Measurements from ENCODE around the gene STK39.

STK39 gene

DNA sequence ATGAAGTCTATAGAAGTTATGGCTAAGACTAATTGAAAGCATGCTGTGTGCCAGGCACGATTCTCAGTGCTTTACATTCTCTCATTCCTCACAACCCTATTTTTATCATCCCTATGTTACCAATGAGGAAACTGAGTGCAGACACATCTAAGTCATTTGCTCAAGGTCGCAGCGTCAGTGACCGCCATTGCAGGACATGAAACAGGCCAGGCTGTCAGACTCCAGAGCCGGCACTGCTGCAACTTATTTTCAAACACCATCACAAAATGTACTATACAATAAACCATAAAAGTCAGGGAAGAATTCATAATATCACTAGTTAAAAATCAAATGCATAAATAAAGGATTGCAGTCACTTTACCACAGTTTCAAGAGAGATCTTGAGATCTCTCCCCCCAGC lies 5.6 kb downstream of the STK39 start:
- no peak for DNase-seq

DNA sequence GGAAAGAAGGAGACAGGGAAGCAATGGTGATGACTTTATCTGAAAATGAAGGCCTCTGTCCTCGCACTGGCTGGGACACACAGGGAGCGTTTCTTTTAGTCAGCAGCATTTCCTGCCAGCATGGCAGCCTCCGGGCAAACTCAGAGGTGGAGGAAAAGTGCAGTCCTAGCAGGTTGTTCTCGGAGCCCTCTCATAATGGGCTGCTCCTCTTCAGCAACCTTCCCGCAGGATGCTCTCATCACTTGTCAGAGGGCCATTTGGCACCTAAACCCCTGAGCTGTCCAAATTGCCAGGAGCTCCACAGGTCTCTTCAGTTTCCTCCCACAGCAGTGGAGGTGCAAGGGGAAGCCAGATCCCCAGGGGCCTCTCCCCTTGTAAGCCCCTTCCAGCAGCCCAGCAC lies 6.2 kb downstream of the STK39 start:
- DNase-seq = no peak

DNA sequence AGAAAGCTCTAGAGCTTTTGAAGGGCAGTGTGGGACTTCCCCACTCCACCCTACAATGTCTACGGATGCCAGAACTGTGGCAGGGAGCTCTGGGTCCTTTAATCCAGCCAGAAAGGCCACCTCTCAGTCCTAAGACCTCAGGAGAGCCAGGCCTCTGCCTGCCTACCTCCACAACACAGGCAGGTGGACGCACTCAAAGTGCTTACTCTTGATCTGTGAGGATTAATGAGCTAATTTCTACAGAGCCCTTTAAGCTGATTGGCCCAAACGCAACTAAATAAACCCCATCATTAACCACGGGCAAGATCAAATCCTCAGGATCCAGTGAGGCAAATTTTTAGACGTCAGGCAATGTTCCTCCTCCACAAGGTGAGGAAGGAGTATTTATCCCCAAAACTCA lies 8.1 kb downstream of the STK39 start:
- DNase-seq = peak; percentile 55

DNA sequence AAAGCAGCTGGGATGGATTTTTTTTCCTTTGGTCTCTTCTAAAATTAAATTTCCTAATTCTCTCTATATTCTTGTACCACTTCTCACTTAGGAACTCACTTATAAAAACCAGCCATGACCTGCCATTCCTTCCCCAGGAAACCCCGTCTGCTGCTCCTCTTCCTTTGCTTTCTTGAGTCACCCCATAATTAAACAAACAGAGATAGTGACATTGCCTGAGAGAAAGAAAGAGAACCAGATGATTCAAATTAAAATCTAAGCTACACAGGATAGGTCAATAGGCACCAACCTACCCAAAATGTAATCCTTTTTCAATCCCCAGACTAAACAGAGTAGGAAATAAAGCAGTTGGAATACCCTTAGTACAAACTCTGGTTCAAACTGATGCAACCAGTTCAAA lies 9.7 kb downstream of the STK39 start:
- DNase-seq = no peak

DNA sequence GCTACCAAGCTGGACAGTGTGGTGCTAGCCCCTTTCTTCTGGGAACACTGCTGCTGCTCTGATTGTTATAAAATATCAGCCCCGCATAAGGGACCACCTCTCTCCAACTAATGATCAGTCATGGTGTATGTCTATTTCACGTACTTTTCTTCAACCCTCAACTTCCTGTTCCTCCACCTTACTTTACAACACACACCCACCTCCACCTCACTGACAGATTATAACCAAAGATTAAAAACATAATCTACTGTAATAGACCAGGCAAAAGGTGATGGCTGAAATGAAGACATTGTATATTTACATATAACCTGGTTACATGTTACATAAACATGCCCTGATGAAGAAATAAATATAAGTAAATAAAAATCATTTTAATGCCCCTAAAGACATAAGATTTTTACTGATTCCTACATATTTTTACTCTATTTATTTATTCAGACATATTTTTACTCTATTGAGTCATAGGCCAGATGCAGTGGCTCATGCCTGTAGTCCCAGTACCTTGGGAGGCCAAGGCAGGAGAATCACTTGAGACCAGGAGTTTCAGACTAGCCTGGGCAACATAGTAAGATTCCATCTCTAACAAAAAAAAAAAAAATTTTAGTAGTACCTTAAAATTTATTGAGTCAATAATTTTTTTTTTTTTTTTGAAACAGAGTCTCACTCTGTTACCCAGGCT lies 12.8 kb downstream of the STK39 start:
- DNase-seq = no peak

DNA sequence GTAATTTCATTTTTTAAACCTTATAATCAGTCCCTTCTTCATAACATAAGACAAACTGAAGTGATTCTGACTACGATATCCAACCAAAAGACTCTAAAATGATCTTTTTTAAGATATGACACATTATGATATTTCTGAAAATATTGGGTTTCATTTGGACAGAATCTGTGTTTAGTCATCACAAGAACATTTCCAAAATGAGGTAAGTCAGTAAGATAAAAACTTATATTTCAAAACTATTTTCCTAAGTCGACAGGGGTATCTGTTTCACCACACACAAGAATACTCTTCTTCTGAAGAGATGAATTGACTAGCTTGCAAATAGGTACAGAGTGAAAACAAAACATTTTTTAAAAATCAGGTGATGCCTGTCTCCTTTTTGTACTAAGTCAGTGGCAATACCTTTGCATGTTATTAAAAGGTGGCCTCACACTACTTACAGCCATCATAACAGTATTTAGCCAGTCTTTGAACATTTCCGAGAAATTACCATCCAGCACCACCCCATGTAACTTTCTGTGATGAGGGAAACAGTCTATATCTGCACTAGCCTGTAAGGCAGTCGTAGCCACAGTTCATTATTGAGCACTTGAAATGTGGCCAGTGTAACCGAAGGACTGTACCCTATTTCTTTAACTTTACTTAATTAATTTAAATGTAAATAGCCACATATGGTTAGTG lies 13.5 kb downstream of the STK39 start:
- no peak for DNase-seq

DNA sequence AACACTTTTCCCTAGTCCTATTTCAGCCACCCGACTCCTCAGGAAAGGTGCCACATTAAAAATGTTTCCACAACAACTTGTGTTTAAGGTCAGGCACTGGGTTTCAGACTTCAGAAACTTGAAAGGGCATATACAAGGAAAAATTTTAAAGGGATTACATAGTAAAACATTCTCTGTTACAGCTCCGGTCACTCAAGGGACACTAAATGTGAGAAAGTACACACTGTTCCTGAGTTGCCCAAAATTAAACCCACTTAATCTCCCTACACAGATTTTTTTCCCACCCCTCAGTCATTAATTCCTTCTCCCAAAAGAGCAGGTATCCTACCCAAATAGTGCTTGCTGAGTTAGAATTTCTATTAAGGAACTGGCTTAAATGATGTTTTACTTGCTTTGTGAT lies 14.2 kb downstream of the STK39 start:
- DNase-seq = no peak

DNA sequence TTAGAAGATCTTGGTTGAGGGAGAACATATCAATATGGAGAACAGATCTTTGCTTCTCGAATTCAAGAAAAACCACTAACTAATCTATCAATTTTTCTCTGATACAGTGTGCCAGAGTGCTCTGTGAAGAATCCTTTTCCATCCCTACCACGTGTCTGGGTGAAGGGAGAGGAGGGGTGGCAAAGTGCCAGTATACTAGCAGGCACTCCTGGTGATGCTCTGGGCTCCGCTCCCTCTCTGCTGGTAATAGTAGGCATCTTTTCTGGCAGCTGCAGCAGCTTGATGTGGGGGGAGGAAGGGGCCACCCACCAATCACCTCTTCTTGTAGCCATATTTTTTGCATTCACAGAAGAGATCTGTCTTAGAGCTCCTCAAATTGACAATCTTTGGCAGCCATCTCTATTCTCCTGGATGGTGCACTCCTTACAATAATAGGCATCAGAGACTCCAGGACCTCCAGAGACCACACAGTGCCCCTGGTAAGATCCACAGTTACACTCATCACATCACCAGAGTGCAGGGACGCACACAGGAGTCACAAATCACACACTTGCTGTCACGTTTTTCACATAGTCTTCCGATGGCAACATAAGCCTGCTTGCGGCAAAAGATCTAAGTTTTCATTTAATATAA lies 15.7 kb downstream of the STK39 start:
- DNase-seq = no peak

DNA sequence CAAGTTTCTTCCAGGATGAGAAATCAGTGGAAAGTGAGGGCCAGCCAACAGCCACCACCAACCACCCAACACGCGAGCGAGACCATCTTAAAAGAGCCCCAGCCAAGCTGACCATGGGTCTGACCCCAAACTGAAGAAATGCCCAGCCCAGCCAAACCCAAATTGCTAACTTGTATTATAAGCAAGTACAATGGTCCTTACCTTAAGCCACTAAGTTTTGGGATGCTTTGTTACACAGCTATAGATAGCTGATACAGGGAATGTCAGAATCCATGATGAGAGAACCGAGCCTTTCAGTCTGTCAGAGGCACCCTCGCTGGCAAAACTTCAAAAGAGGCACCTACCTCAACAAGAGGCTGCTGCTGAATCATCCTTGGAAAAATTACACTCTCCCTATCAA lies 17.0 kb downstream of the STK39 start:
- no peak for DNase-seq

DNA sequence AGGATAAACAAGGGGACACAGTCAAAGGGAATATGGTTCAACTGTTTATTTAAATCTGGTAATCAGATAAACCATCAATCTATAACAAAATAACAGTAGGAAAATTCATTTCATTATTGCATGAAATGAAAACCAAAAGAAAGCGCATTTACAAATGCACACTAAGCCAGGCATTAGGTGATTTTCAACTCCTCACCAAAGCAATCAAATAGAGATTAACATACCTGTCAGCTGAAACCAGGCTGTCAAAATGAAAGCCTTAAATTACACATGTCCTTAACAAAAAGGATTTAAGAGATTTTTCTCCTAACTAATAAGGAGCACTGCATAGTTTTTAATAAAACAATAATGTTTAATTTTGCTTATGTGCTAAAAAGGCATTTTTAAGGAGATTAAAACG lies 23.0 kb downstream of the STK39 start:
- DNase-seq = no peak

DNA sequence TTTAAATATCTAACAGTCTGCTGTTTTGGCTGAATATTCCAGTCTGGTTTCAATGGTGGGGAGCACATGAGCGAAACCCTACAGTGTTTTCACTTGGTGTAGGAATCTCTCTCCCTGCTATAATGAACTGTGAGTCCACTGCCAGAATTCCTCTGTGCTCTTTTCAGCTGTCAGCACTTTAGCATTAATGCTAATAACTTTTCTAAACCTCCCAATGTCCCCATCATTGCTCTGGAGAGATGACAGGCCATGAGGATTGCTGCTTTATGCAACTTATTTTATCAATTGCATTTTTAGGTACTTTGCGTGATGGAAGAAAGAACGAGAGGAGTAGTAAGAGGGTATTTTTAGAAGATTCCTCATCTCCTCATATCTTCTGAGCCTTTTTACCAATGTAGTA lies 25.3 kb downstream of the STK39 start:
- no peak for DNase-seq

DNA sequence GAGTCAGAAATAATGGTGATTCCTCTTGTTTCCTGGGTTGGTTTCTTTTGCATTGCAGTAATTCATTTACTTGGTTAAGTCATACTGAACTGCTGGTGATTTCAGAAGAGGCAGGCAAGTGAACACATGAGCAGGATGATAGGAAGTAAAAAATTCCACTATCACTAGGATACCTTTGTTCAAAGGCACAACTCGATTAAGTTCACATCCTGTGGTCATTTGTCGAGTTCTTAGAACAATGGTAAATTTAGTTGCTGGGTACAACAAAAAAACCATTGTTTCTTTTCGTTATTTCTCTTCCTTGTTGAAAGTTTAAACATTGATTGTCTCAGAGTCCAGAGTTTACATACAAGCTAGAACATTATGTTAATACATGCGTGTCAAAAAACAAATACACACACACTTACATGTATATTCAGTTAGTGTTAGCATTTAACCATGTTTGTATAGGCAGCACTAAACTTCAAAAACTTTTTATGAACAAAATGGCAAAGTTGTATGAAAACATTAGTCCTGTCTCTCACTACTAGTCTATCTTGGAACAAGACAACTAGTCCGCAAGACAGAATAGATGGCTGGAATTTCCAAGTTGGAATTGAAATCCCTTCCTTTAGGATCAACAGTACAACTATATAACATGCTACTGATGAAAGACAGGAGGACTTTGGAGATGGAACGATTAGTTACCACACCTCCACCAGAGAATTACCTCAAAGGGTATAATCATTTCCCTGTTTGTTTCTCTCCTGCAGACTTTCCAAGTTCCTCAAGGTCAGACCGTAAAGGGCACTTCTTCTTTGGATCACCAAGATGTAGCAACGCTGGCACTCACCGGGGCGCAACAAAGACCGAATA lies 26.2 kb downstream of the STK39 start:
- no peak for DNase-seq

DNA sequence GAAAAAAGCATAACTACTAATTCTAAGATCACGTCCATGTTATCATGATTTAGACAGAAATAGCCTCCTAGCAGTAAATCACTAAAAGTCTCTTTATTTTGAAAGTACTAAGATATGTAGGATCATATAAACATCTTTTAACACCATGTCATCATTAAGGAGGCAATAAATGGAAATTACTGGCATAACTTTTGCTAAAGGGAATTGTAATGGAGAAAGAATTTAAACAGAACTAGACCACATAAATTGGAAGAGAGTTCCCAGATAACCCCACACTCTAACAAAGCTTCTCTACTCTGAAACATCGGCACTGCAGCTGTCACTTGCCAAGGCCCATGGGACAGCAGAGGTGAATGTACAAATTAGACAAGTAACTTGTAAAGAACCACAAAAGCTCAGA lies 29.5 kb downstream of the STK39 start:
- no peak for DNase-seq

DNA sequence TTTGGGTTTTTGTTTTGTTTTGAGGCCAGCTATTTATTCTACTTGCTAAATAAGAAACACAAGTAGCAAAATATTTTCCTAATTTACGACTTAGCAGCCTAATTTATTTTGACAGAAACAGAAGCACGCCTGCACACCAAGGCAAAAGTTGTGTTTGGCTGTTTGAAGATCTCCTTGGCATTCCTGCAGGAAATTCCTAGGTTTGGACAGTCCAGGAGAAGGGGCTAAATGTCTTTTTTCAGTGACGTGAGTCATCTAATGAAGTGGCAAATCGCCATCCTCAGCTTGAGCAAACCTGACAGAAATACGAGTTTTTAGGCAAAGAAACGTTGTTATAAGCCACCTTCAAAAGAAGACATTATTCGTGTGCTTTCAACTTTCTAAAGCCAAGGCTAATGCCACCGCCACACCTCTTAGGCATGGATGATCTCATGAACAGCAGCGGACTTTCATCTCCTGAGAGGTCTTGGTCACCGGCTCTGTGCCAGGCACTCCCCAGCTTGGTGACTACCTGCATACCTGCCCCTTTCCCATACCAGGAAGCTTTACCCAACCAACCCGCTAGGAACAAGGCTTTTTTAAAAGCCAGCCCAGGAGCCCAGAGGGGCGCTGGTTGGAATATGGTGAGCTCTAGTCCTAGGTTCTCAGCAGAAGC lies 30.9 kb downstream of the STK39 start:
- no peak for DNase-seq

DNA sequence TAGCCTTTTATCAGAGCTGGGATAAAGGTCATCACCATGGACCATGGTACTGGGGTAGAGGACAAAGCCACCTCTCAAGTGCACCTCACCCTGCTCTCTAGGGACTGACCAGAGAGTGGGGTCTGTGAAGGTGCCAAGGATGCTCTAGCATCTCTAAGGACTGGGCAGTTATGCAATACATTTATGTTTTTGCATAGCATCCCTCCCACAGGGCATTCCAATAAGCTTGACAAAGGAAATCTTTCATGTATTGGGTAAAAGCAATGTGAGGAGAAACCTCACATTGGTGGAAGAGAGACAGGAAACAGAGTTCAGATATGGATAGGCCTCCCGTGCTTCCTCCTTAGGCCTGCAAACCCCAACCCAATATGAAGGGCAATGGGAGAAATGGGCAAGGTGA lies 31.6 kb downstream of the STK39 start:
- DNase-seq = no peak

DNA sequence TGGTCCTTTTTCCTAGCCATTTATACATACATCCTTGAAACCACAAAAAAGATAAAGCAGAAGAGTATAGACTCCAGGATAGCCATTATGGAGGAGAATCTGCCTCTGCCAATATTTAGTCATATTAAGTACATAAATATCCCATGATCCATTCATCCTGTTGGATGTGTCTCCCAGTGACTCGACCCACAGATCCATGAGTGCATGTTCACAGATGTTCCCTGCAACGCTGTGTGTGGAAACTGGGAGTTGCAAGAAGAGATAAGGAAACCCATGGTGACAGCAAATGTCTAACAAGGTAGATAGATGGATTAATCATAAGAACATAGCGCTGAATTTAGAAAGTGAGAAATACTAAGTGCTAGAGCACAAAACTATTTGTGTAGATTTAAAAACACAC lies 34.5 kb downstream of the STK39 start:
- no peak for DNase-seq

DNA sequence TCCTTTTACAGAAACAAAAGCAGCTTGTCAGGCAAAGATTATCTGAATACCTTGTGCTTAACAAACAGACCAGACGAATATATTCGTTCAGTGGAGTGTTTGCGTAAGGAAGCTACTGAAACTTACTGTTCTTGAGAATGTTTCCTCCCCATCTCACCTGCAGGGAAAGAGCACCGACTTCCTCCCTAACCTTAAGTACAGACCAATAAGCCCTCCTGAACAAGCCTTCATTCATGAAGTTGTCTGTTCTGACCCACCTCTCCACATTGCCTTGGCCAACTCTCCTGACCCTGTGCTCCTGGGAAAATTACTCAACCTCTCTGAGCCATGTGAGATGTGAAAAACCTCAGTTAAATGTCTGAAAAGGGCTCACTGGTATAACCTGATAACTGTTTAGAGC lies 35.2 kb downstream of the STK39 start:
- no peak for DNase-seq

DNA sequence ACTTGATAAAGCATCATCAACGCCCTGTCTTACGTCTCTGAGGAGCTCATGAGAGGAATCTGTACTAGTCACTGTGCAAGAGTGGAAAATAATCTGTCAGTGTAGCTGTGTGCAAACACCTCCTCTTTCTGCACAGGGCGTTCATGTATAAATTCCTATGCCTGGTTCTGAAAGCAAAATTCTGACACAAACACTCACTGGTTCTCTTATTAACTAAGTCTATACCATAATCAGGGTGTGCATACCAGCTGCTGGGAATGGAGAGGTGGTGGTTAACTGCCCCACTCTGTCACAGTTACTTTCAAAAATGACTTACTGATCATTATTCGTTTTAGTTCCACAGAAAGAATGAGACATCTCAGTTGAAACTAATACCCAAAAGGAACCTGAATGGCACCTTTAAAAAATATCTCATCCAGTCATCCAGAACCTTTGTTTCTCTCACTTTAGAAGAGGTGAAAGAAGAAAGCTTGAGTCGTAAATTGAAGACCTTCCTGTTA lies 35.7 kb downstream of the STK39 start:
- DNase-seq = no peak

DNA sequence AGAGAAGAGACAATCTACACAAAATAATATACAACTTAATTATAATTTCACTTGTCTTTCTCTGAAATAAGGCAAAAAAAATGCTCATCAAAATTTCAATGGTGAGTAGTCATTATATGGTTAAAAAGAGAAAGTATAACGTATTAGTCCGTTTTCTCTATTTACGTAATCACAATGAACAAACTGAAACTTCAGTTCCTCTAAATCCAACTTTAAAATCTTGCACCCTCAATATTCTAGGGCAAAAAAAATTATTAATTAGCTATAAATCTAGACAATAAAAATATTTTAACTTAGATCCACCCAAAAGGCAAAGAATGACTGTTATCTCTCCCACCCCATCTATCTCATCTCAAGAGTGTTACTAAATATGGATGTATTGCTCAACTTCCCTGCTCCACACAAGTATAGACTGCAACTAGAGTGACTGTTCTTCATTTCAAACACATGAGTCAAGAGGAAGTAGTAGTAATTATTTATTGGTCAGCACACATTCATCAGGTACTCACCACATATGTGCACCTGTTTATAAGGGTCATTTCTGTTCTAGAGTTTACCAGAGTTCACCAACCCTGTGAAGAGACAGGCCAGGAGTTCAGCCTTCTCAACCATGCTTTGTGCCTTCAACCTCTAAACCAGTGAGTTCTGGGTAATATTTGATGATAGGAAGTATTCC lies 36.4 kb downstream of the STK39 start:
- no peak for DNase-seq

DNA sequence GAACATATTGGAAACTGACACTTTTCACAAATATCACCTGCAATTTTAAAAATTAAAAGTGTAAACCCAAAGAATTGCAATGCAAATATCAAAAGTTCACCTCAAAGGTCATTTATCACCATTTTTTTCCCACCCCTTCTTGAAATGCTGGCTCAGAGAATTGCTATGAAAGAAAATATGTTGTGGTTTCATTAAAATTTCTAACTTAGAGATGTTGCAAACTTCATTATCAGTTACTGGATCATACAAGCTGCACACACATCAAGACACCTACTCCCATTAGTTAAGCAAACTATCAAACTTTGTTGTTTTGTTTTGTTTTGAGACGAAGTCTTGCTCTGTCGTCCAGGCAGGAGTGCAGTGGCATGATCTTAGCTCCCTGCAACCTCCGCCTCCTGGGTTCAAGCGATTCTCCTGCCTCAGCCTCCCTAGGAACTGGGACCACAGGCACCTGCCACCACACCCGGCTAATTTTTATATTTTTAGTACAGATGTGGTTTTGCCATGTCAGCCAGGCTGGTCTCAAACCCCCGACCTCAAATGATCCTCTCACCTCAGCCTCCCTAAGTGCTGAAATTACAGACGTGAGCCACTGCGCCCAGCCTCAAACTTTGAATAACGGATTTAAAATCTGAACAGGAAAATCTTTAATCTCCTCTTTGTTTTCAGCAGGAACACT lies 37.0 kb downstream of the STK39 start:
- DNase-seq = no peak

DNA sequence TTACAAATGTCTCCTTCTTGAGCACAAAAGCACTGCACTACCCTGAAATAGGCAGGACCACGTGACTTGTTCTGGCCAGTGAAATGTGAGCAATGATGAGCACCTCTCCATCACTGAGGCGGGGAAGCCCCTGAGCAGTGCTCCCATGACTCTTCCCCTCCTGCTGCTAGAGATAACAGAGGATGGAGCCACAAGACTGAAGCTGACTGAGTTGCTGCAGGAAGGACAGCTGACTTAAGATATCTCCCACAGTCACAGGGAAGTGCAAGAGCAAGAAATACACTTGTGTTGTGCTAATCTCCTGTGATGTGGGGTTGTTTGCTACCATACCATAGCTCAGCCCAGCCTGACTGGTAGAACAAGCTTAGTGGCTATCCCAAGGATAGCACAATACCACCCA lies 38.7 kb downstream of the STK39 start:
- no peak for DNase-seq

DNA sequence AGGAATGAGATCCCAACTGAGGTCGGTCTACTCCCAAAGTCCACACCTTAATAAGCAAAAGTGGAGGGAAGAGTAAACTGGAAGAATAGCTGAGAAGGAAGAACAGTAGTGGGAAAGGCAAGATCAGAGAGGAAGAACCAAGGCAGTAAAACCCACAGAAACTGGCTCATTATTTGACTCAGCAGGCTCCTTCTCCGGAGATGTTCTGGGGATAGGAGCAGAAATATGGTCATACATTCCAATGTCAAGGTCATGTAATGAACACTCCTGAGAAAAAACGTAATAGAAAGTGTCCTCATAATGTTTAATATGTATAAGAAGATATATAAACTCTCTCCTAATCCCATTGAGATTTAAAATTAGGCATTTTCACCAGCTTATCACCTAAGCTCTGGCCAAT lies 39.5 kb downstream of the STK39 start:
- DNase-seq = no peak
